ENCODE measurements around the gene TGFBR2.

Gene TGFBR2

DNA sequence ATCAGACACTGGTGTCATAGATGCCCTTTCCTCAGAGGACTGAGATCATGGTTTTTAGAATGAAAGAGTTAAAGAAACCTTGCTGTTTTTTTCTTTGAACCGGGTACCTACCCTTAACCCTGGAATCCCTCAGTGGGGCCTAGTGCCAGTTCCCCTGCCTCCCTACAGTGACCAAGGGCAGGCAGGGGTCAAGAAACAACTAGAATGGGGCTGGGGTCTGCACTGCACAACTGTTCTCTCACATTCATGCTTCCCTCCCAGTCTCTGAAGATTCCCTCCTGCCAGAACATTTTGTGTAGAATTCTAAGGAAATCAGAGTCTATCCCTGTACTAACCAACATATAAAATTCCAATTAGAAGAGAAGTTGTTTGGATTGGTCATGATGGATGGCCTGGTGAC, 47.9 kb downstream of the TGFBR2 start:
- TF ChIP-seq, protein P1, sequence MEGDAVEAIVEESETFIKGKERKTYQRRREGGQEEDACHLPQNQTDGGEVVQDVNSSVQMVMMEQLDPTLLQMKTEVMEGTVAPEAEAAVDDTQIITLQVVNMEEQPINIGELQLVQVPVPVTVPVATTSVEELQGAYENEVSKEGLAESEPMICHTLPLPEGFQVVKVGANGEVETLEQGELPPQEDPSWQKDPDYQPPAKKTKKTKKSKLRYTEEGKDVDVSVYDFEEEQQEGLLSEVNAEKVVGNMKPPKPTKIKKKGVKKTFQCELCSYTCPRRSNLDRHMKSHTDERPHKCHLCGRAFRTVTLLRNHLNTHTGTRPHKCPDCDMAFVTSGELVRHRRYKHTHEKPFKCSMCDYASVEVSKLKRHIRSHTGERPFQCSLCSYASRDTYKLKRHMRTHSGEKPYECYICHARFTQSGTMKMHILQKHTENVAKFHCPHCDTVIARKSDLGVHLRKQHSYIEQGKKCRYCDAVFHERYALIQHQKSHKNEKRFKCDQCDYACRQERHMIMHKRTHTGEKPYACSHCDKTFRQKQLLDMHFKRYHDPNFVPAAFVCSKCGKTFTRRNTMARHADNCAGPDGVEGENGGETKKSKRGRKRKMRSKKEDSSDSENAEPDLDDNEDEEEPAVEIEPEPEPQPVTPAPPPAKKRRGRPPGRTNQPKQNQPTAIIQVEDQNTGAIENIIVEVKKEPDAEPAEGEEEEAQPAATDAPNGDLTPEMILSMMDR (IDR thresholded peaks at IDR 0.05; ENCODE audit: insufficient read depth, low read length): no peak
- TF ChIP-seq SPI1 (IDR thresholded peaks at IDR 0.05; ENCODE audit: borderline replicate concordance, low read depth): no peak
- TF ChIP-seq, protein P2, sequence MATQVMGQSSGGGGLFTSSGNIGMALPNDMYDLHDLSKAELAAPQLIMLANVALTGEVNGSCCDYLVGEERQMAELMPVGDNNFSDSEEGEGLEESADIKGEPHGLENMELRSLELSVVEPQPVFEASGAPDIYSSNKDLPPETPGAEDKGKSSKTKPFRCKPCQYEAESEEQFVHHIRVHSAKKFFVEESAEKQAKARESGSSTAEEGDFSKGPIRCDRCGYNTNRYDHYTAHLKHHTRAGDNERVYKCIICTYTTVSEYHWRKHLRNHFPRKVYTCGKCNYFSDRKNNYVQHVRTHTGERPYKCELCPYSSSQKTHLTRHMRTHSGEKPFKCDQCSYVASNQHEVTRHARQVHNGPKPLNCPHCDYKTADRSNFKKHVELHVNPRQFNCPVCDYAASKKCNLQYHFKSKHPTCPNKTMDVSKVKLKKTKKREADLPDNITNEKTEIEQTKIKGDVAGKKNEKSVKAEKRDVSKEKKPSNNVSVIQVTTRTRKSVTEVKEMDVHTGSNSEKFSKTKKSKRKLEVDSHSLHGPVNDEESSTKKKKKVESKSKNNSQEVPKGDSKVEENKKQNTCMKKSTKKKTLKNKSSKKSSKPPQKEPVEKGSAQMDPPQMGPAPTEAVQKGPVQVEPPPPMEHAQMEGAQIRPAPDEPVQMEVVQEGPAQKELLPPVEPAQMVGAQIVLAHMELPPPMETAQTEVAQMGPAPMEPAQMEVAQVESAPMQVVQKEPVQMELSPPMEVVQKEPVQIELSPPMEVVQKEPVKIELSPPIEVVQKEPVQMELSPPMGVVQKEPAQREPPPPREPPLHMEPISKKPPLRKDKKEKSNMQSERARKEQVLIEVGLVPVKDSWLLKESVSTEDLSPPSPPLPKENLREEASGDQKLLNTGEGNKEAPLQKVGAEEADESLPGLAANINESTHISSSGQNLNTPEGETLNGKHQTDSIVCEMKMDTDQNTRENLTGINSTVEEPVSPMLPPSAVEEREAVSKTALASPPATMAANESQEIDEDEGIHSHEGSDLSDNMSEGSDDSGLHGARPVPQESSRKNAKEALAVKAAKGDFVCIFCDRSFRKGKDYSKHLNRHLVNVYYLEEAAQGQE (IDR thresholded peaks at IDR 0.05; ENCODE audit: insufficient replicate concordance, low read depth): no peak
- TF ChIP-seq POLR2AphosphoS5 (IDR thresholded peaks at IDR 0.05; ENCODE audit: low read depth): no peak
- no peak for TF ChIP-seq GABPA (IDR thresholded peaks at IDR 0.05; ENCODE audit: low read depth)
- Histone ChIP-seq H3K4me3 (replicated peaks; ENCODE audit: insufficient read depth, low read length) (no peak overlapping the region), H3K27me3 (ENCODE audit: insufficient read depth, poor library complexity, severe bottlenecking) (no peaks in the 10 kb centered on the region), H3K27ac (replicated peaks) (no peak overlapping the region)
- no peak for DNase-seq (ENCODE audit: low read depth in 1 of 2, low spot score in 1 of 2)

DNA sequence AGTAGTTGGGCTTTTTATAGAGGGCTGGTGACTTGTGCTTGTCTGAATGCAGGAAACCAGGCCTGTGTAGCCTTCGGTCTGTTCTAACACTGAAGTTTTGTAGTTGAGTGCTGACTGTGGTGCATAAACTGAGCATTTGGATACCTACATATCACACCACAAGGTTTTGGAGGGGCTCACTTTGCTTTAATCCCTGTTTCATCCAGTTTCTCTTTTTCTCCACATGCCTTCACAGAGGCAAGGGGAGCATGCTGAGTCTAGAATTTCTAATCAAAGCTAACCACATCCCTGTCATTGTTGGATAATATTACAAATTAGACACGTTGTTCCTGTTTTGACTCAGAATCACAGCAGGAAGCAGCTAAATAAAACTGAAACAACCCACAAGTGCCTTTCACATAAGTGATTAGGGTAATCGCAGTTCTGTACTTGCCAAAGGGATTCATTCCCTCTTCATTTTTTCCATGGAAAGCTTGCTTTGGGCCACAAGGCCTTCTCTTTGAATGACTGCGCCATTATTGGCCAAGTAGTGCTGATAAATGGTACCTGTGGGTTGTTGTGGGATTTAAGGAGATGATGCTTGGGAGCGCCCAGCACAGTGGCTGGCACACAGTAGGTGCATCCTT, 48.9 kb downstream of the TGFBR2 start:
- TF ChIP-seq POLR2AphosphoS5 (IDR thresholded peaks at IDR 0.05; ENCODE audit: low read depth) (no peak), GABPA (IDR thresholded peaks at IDR 0.05; ENCODE audit: low read depth) (no peak), SPI1 (IDR thresholded peaks at IDR 0.05; ENCODE audit: borderline replicate concordance, low read depth) (no peak)
- TF ChIP-seq, protein P1 (IDR thresholded peaks at IDR 0.05; ENCODE audit: insufficient read depth, low read length): no peak
- TF ChIP-seq, protein P2 (IDR thresholded peaks at IDR 0.05; ENCODE audit: insufficient replicate concordance, low read depth): no peak
- Histone ChIP-seq H3K4me3 (replicated peaks; ENCODE audit: insufficient read depth, low read length) (no peak overlapping the region), H3K27me3 (ENCODE audit: insufficient read depth, poor library complexity, severe bottlenecking) (no peaks in the 10 kb centered on the region), H3K27ac (replicated peaks) (no peak overlapping the region)
- no peak for DNase-seq (ENCODE audit: low read depth in 1 of 2, low spot score in 1 of 2)

DNA sequence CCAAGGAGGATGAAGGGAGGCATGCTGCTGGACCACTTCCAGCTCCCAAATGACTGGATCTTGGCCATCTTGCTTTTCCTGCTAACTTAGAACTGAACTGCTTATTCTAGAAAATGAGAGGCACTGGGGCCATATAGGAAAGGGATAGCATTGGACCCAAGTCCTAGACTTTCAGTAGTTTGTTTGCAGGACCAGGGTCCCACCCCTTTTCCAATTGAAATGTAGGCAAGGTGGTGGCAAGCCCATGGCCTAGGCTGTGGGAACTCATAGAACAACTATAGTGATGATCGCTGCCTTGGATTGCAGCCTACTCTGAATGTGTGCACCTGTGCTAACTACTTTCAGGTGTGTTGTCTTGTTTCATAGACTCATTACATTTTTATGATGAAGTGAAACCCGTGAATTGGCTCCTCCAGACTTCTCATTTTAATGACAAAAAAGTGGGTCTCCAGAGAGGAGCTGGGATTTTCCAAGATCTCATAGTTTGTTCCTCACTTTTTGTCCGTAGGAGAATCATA, 50.3 kb downstream of the TGFBR2 start:
- TF ChIP-seq GABPA (IDR thresholded peaks at IDR 0.05; ENCODE audit: low read depth): no peak
- TF ChIP-seq SPI1 (IDR thresholded peaks at IDR 0.05; ENCODE audit: borderline replicate concordance, low read depth): no peak
- TF ChIP-seq, protein P1 (IDR thresholded peaks at IDR 0.05; ENCODE audit: insufficient read depth, low read length): no peak
- TF ChIP-seq, protein P2 (IDR thresholded peaks at IDR 0.05; ENCODE audit: insufficient replicate concordance, low read depth): no peak
- DNase-seq (ENCODE audit: low read depth in 1 of 2, low spot score in 1 of 2): no peak
- Histone ChIP-seq H3K27ac (replicated peaks) (no peak overlapping the region), H3K27me3 (ENCODE audit: insufficient read depth, poor library complexity, severe bottlenecking) (no peaks in the 10 kb centered on the region), H3K4me3 (replicated peaks; ENCODE audit: insufficient read depth, low read length) (no peak overlapping the region)

Data from HL-60 (cell line).